Measurements from ENCODE around the gene DEPDC1. TPM values are rescaled to one million over a fixed set of nuclear protein-coding genes. Genes with fewer than 3 reads are reported as not detected.

Gene DEPDC1
- total and polyA plus RNA-seq, 12 donors = 0.03 to 1.9 (median 0.24) TPM

DNA sequence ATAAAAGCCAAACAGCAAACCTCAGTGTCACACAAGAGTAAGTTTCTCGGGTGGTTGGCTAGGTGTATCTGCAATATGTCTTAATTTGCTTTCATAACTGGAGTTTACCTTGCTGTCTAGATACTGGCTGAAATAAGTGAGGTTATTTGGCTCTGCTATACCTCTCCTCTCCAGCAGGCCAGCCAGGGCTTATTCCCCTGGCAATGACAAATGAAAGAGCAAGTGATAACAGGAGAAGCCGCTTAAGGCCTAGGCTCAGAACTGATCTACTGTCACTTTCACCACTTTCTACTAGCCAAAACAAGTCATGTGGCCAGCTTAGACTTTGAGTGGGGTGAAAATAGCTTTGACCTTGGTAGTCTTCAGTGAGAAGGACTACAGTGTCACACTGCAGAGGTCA lies 42.3 kb downstream of the DEPDC1 start:
- Histone ChIP-seq H3K4me1 (peaks cover 0 to 4% (median 0%) of the 10 kb centered on the region in 9 donors), H3K27ac (no peak overlapping the region), H3K36me3 (no peaks in the 10 kb centered on the region), H3K4me3 (no peak overlapping the region), H3K27me3 (no peaks in the 10 kb centered on the region), H3K9me3 (no peaks in the 10 kb centered on the region)
- 47 to 54% methylated on average over 2 of the region's 2 CpGs for WGBS, 2 donors
- TF ChIP-seq, protein P1, sequence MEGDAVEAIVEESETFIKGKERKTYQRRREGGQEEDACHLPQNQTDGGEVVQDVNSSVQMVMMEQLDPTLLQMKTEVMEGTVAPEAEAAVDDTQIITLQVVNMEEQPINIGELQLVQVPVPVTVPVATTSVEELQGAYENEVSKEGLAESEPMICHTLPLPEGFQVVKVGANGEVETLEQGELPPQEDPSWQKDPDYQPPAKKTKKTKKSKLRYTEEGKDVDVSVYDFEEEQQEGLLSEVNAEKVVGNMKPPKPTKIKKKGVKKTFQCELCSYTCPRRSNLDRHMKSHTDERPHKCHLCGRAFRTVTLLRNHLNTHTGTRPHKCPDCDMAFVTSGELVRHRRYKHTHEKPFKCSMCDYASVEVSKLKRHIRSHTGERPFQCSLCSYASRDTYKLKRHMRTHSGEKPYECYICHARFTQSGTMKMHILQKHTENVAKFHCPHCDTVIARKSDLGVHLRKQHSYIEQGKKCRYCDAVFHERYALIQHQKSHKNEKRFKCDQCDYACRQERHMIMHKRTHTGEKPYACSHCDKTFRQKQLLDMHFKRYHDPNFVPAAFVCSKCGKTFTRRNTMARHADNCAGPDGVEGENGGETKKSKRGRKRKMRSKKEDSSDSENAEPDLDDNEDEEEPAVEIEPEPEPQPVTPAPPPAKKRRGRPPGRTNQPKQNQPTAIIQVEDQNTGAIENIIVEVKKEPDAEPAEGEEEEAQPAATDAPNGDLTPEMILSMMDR (IDR thresholded peaks at IDR 0.05) = no peak
- ATAC-seq = peak in 4 of 8 donors; percentile 27 to 59 (median 40)
- intact Hi-C loops (cut with DNase I) = no loop called here
- DNase-seq = no peak

DNA sequence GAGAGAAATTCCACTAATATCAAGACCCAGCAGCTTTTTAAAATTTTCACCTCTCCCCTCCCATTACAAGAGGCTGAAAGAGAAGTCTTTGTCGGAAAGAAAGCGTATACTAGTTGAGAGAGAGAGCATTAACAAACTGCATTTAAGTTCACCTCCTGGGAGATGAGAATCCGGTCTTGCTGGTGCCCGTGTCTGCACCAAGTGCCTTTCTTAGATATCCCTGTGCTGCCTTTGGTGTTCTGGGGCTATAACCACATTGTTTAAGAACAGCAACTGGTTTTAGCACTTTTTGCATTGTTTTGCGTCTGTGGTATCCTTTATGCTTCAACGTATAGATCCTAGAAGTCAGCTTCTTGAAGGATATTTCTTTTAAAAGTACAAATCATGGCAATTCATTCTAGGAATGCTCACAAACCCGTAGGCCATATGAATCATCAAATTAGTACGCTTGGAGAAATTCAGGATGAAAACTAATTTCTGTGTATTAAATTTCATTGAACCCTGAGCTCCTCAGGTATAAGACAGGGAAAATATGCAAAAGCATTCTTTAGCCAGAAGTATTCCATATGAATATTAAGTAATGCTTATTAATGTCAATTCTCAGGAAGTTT lies 43.7 kb downstream of the DEPDC1 start:
- no peak for DNase-seq
- Histone ChIP-seq H3K36me3 (no peaks in the 10 kb centered on the region), H3K4me3 (no peak overlapping the region), H3K27me3 (no peaks in the 10 kb centered on the region), H3K4me1 (peaks cover 0 to 5% (median 0%) of the 10 kb centered on the region in 9 donors), H3K9me3 (no peaks in the 10 kb centered on the region), H3K27ac (no peak overlapping the region)
- TF ChIP-seq, protein P1 (IDR thresholded peaks at IDR 0.05) = no peak
- intact Hi-C loops (cut with DNase I) = no loop called here
- WGBS, 2 donors = 90 to 93% methylated on average over 8 of the region's 8 CpGs
- ATAC-seq = no peak

DNA sequence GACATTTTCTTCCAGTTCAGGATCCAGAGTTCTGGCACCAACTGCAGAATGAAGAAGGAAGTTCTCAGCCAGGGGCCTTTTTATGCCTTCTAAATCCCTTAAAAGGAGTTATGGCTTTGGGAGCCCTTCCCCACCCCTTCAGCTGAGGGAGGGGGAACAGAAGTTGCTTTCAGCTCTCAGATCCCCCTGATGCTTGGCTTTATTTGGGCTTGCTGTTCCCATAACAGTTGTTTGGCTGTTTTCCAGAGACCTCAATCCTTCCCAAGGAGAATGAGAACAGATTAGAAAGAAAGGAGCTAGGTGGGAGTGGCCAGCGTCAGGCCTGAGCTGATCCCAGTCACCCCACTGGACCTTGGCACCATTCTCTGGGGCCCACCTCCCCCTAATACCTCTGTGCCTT lies 47.0 kb downstream of the DEPDC1 start, which contains the start of gene RPE65:
TSS of gene RPE65 (minus strand) at position 54 of the 400 bp plus-strand sequence. CDS start at position 5, 49 bp downstream.
- intact Hi-C loops (cut with DNase I) = loop anchor here in 5 of 10 donors (10.0 kb wide), 2 partner anchors 85 to 335 kb away; no protein-coding TSS in a partner anchor
- TF ChIP-seq, protein P1 (IDR thresholded peaks at IDR 0.05) = no peak
- Histone ChIP-seq H3K36me3 (no peaks in the 10 kb centered on the region), H3K27me3 (no peaks in the 10 kb centered on the region), H3K27ac (no peak within 1 kb of the TSS), H3K9me3 (no peaks in the 10 kb centered on the region), H3K4me3 (no peak within 1 kb of the TSS), H3K4me1 (peaks cover 0 to 5% (median 0%) of the 10 kb centered on the region in 9 donors)
- DNase-seq (no peak), ATAC-seq (no peak)
- 13 to 38% methylated on average over 1 of the region's 1 CpG for WGBS, 2 donors

DNA sequence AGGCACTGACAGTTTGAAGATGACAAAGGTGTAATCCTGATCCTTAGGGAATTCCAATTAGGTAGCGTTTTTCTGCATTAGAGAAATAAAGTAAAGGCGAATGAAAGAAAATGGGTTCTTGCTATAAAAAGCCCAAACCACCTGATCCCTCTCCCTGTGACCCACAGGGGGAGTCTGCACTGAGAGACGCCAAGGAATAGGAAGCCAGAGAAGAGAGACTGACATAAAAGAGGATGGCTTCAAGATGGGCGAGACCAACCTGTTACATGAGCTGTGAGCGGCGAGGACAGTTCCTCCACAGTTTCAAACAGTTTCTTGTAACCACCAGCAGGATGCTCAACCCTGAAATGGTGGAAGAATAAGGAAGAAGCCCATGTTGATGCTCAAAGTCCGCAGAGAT lies 48.5 kb downstream of the DEPDC1 start:
- H3K27me3 ChIP-seq = no peaks in the 10 kb centered on the region
- intact Hi-C loops (cut with DNase I) = loop anchor here in 5 of 10 donors (10.0 kb wide), 2 partner anchors 84 to 334 kb away; no protein-coding TSS in a partner anchor
- no peak overlapping the region for H3K27ac ChIP-seq
- no peak overlapping the region for H3K4me3 ChIP-seq
- 79 to 87% methylated on average over 7 of the region's 7 CpGs for WGBS, 2 donors
- ATAC-seq = no peak
- no peaks in the 10 kb centered on the region for H3K9me3 ChIP-seq
- DNase-seq = no peak
- TF ChIP-seq, protein P1 (IDR thresholded peaks at IDR 0.05) = no peak
- H3K4me1 ChIP-seq = peaks cover 0 to 5% (median 0%) of the 10 kb centered on the region in 9 donors
- H3K36me3 ChIP-seq = no peaks in the 10 kb centered on the region

Data from heart right ventricle (tissue), 16 donors.